SK-N-SH treated with all-trans-retinoic acid at 6 μM for 48 hours (cell line): ENCODE measurements around the gene RHEBL1.

ENCODE experiments used
- ARNTL ChIP-seq: fragments of 450-650 bp; formaldehyde crosslinking; IDR thresholded peaks from 2 replicates; pipeline ENCODE4 v1.5.0; 2020; ENCODE audit warnings: low read depth, mild to moderate bottlenecking, moderate library complexity, borderline replicate concordance
- BACH2 ChIP-seq: fragments of 250-450 bp; sonication (Bioruptor Pico); IDR thresholded peaks from 2 replicates; pipeline ENCODE4 v1.9.0; 2021; ENCODE audit warnings: mild to moderate bottlenecking, borderline replicate concordance
- CREB5 ChIP-seq: fragments of 250-450 bp; sonication (Bioruptor Pico); IDR thresholded peaks from 2 replicates; pipeline ENCODE4 v1.5.1; 2020; ENCODE audit warnings: low read depth, mild to moderate bottlenecking, moderate library complexity
- PATZ1 ChIP-seq: fragments of 250-450 bp; sonication (Bioruptor Pico); IDR thresholded peaks from 2 replicates; pipeline ENCODE4 v1.8.0; 2020; ENCODE audit warnings: mild to moderate bottlenecking, moderate library complexity, borderline replicate concordance
- POU6F1 ChIP-seq: fragments of 250-450 bp; sonication (Bioruptor Pico); IDR thresholded peaks from 2 replicates; pipeline ENCODE4 v1.8.0; 2021; ENCODE audit warnings: low read depth, mild to moderate bottlenecking, moderate library complexity, borderline replicate concordance
- RARB ChIP-seq: fragments of 250-450 bp; sonication (Bioruptor Pico); IDR thresholded peaks from 2 replicates; pipeline ENCODE4 v1.8.0; 2021; ENCODE audit warnings: mild to moderate bottlenecking, moderate library complexity
- TCF4 ChIP-seq: fragments of 250-450 bp; sonication (Bioruptor Pico); IDR thresholded peaks from 2 replicates; pipeline ENCODE4 v1.8.0; 2021; ENCODE audit warnings: mild to moderate bottlenecking, moderate library complexity, borderline replicate concordance
- TSHZ2 ChIP-seq: fragments of 250-450 bp; sonication (Bioruptor Pico); IDR thresholded peaks from 2 replicates; pipeline ENCODE4 v1.5.0; 2020; ENCODE audit warnings: mild to moderate bottlenecking, moderate library complexity
- ZFP3 ChIP-seq: fragments of 250-450 bp; sonication (Bioruptor Pico); IDR thresholded peaks from 2 replicates; pipeline ENCODE4 v1.5.0; 2020; ENCODE audit warnings: mild to moderate bottlenecking, moderate library complexity
- ZNF8 ChIP-seq: fragments of 450-650 bp; formaldehyde crosslinking; IDR thresholded peaks from 2 replicates; pipeline ENCODE4 v1.5.0; 2020; ENCODE audit warnings: mild to moderate bottlenecking, moderate library complexity

DNA sequence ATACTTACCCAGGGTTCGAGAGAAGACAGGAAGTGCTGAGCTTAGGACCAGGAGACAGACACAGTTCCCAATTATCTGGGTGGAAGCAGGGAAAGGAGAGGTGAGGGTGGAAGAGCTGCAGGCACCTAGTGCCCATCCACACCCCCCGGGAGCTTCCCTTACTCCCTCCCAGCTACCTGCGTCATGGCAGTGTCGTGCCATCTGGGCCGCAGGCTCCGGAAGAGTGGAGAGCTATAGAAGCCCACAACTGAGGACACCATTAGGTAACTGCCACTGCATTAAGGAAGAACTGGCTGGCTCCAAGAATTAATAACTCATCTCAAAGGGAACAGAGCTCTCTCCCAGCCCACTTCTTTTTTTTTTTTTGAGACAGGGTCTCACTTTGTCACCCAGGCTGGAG, 30.6 kb upstream of the RHEBL1 start:
- TF ChIP-seq TSHZ2 (CRISPR knock-in tag) (no peak), POU6F1 (CRISPR knock-in tag) (no peak), ARNTL (CRISPR knock-in tag) (no peak), TCF4 (CRISPR knock-in tag) (no peak), ZNF8 (CRISPR knock-in tag) (no peak), PATZ1 (no peak), BACH2 (CRISPR knock-in tag) (no peak), ZFP3 (CRISPR knock-in tag) (no peak), RARB (CRISPR knock-in tag) (no peak), CREB5 (CRISPR knock-in tag) (no peak)
